HL-60 (cell line): ENCODE results near the gene CTRB1.

Experiments used
- GABPA ChIP-seq: IDR thresholded peaks from 2 replicates; pipeline ENCODE4 v1.6.1; 2012; ENCODE audit warnings: low read depth
- POLR2AphosphoS5 ChIP-seq: IDR thresholded peaks from 2 replicates; pipeline ENCODE4 v1.6.1; 2012; ENCODE audit warnings: low read depth
- TF ChIP-seq, protein P1 (sequence below): IDR thresholded peaks from one replicate; pipeline ENCODE4 v1.5.1; 2011; ENCODE audit warnings: low read length, control low read depth, inconsistent platforms; ENCODE audit not compliant: insufficient read depth
- TF ChIP-seq, protein P2 (sequence below): IDR thresholded peaks from 2 replicates; pipeline ENCODE4 v1.6.1; 2012; ENCODE audit warnings: low read depth; ENCODE audit not compliant: insufficient replicate concordance

DNA sequence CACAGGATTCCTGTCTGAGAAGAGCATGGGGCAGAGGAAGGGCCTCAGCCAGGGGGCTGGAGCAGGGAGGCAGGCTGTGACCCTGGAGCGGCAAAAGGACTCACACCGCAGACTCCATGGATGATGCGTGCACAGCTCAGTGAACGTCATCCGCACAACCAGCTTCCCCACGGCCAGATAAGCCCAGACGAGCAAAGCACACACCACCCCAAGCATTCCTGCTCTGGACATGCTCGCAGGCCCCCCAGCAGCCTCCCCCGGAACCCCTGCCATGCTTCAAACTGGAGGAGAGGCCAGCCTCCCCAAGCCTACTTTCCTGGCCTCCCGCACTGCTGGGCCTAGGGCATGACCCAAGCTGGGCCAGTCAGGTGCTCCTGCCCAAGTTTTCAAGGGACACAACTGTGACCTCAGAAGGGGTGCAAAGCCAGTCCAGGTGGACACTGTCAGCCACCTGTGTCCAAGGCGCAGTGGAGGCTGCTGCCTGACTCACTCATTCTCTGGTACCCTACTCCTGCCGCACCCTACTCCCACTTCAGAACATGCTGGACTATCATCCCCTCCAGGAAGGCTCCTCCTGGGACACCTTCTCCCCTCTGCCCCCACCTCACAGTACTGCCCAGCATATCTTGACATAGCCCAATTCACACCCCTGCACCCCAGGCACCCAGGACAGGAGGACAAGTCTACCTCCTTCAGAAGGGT, 27.9 kb downstream of the CTRB1 start:
- no peak for TF ChIP-seq POLR2AphosphoS5
- TF ChIP-seq, protein P1, sequence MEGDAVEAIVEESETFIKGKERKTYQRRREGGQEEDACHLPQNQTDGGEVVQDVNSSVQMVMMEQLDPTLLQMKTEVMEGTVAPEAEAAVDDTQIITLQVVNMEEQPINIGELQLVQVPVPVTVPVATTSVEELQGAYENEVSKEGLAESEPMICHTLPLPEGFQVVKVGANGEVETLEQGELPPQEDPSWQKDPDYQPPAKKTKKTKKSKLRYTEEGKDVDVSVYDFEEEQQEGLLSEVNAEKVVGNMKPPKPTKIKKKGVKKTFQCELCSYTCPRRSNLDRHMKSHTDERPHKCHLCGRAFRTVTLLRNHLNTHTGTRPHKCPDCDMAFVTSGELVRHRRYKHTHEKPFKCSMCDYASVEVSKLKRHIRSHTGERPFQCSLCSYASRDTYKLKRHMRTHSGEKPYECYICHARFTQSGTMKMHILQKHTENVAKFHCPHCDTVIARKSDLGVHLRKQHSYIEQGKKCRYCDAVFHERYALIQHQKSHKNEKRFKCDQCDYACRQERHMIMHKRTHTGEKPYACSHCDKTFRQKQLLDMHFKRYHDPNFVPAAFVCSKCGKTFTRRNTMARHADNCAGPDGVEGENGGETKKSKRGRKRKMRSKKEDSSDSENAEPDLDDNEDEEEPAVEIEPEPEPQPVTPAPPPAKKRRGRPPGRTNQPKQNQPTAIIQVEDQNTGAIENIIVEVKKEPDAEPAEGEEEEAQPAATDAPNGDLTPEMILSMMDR, result no peak
- TF ChIP-seq, protein P2, sequence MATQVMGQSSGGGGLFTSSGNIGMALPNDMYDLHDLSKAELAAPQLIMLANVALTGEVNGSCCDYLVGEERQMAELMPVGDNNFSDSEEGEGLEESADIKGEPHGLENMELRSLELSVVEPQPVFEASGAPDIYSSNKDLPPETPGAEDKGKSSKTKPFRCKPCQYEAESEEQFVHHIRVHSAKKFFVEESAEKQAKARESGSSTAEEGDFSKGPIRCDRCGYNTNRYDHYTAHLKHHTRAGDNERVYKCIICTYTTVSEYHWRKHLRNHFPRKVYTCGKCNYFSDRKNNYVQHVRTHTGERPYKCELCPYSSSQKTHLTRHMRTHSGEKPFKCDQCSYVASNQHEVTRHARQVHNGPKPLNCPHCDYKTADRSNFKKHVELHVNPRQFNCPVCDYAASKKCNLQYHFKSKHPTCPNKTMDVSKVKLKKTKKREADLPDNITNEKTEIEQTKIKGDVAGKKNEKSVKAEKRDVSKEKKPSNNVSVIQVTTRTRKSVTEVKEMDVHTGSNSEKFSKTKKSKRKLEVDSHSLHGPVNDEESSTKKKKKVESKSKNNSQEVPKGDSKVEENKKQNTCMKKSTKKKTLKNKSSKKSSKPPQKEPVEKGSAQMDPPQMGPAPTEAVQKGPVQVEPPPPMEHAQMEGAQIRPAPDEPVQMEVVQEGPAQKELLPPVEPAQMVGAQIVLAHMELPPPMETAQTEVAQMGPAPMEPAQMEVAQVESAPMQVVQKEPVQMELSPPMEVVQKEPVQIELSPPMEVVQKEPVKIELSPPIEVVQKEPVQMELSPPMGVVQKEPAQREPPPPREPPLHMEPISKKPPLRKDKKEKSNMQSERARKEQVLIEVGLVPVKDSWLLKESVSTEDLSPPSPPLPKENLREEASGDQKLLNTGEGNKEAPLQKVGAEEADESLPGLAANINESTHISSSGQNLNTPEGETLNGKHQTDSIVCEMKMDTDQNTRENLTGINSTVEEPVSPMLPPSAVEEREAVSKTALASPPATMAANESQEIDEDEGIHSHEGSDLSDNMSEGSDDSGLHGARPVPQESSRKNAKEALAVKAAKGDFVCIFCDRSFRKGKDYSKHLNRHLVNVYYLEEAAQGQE, result no peak
- TF ChIP-seq GABPA, result no peak
